LNCAP (cell line): ENCODE measurements around the gene ZNF501.

Experiments used
- CTCF ChIP-seq: fragments of 450-650 bp; IDR thresholded peaks from 2 replicates; pipeline ENCODE4 v1.5.1; 2017; ENCODE audit warnings: mild to moderate bottlenecking

ZNF501 gene

GRCh38 chr3:44764248-44764647 is 34.8 kb downstream of the ZNF501 start:
- no peak for TF ChIP-seq CTCF

GRCh38 chr3:44771424-44772098 is 42.1 kb downstream of the ZNF501 start:
- TF ChIP-seq CTCF: no peak

GRCh38 chr3:44772099-44772442 is 42.6 kb downstream of the ZNF501 start:
- no peak for TF ChIP-seq CTCF

- TF ChIP-seq CTCF: no peak
Measured at GRCh38 chr3:44782891-44783290, 53.5 kb downstream of the ZNF501 start.
